Prostate gland (tissue), 2 donors: Measurements from ENCODE around the gene CAPN8.

Experiments used
- CTCF ChIP-seq, 4 experiments: fragments of 200-600 bp in 2 of 4; fragments of 450-650 bp in 2 of 4; sonication (generic) in 2 of 4; IDR thresholded peaks; 1 replicate in 3 of 4; 2 replicates in 1 of 4; pipeline ENCODE4 v1.5.1; 2016 to 2019; ENCODE audit warnings: antibody characterized with exemption in 4 of 4, mild to moderate bottlenecking in 2 of 4, moderate library complexity in 2 of 4
- POLR2AphosphoS5 ChIP-seq: sonication (generic); formaldehyde crosslinking; IDR thresholded peaks from one replicate; pipeline ENCODE4 v1.6.1; 2017; ENCODE audit warnings: antibody characterized with exemption

GRCh38 chr1:223653015-223653414 lies 12.5 kb downstream of the CAPN8 start:
- TF ChIP-seq CTCF (IDR thresholded peaks at IDR 0.05) (no peak), POLR2AphosphoS5 (no peak)
